CD4-positive, alpha-beta T cell treated with Interleukin-17A for 1 hour (primary cell): ENCODE data around the gene TMEM38B.
"Not testable (repeated sequence)": the region's sequence is repeated elsewhere in the genome, so short reads cannot be mapped to it uniquely, and the experiment has no call there.

Source experiments
- DNase-seq: peaks from one replicate; pipeline ENCODE4 v3.0.0-alpha.2; 2020

TMEM38B gene

DNA sequence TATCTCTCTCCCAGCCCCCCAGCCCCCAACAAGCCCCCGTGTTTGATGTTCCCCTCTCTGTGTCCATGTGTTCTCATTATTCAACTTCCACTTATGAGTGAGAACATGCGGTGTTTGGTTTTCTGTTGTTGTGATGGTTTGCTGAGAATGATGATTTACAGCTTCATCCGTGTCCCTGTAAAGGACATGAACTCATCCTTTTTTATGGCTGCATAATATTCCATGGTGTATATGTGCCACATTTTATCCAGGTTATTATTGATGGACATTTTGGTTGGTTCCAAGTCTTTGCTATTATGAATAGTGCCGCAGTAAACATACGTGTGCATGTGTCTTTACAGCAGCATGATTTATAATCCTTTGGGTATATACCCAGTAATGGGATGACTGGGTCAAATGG is 33.9 kb downstream of the TMEM38B start:
- not testable (repeated sequence) for DNase-seq

DNA sequence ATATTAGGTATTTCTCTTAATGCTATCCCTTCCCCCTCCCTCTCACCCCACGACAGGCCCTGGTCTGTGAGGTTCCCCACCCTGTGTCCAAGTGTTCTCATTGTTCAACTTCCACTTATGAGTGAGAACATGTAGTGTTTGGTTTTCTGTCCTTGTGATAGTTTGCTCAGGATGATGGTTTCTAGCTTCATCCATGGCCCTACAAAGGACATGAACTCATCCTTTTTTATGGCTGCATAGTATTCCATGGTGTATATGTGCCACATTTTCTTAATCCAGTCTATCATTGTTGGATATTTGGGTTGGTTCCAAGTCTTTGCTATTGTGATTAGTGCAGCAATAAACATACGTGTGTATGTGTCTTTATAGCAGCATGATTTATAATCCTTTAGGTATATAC is 37.1 kb downstream of the TMEM38B start:
- DNase-seq: not testable (repeated sequence)

DNA sequence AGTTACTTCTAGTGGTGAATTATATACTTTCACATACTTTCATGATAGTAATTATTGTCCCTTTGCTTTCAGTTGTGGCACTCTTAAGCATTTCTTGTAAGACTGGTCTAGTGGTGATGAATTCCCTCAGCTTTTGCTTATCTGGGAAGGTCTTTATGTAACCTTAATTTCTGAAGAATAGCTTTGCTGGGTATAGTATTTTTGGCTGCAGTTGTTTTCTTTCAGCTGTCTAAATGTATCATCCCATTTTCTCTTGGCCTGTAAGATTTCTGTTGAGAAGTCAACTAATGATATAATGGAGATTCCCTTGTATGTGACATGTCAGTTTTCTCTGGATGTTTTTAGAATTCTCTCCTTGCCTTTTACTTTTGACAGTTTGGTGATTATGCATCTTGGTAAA is 41.0 kb downstream of the TMEM38B start:
- DNase-seq: no peak

DNA sequence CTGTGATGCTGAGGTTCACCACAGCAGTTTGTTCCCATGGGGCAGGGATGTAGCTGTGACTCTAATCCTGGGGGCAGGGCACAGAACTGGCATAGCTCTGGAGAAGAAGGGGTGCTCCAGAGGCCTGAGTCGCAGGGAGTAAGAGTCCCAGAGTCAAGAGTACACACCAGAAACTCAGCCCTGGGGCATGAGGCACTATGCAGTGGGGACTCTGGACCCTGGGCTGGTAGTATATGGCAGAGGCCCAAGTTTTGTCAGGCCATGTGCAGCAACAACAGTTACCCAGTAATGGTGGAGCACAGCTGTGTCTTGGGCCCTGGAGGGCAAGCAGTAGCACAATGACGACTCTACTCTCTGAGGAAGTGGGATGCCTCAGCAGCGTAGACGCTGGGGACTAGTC is 42.9 kb downstream of the TMEM38B start:
- DNase-seq: no peak

DNA sequence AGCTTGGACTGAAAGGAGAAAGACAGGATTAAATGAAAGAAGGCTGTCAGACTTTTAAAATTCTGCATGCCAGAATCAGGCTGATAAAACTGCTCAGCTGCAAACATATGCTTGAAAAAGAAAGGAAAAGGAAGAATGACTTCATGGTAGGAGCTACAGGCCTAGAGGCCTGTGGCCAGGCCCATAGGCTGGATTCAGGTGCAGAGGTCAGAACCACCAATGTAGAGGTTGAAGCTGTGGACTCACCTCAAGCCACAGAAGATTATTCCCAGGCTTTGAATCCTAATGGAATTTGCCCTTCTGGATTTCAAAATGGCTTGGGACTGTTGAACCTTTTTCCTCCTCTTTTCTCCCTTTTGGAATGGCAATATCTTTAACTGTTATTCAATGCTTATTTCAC is 47.7 kb downstream of the TMEM38B start:
- no peak for DNase-seq

DNA sequence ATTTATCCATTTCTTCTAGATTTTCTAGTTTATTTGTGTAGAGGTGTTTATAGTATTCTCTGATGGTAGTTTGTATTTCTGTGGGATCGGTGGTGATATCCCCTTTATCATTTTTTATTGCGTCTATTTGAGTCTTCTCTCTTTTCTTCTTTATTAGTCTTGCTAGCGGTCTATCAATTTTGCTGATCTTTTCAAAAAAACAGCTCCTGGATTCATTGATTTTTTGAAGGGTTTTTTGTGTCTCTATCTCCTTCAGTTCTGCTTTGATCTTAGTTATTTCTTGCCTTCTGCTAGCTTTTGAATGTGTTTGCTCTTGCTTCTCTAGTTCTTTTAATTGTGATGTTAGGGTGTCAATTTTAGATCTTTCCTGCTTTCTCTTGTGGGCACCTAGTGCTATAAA is 53.0 kb downstream of the TMEM38B start:
- DNase-seq: not testable (repeated sequence)

DNA sequence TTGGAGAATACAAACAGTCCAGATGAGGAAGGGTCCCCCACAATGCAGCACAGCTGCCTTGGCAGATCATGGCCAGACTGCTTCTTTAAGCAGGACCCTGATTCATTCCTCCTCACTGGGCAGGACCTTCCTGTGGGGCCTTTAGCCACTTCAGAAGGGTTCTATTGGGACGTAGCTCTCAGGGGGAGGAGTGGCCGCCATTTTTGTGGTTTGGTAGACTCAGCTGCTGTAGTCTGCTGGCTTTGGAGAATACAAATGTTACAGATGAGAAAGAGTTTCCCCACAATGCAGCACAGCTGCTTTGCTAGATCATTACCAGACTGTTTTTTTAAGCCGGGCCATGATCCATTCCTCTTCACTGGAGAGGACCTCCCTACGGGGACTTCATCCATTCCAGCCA is 57.4 kb downstream of the TMEM38B start:
- no peak for DNase-seq

DNA sequence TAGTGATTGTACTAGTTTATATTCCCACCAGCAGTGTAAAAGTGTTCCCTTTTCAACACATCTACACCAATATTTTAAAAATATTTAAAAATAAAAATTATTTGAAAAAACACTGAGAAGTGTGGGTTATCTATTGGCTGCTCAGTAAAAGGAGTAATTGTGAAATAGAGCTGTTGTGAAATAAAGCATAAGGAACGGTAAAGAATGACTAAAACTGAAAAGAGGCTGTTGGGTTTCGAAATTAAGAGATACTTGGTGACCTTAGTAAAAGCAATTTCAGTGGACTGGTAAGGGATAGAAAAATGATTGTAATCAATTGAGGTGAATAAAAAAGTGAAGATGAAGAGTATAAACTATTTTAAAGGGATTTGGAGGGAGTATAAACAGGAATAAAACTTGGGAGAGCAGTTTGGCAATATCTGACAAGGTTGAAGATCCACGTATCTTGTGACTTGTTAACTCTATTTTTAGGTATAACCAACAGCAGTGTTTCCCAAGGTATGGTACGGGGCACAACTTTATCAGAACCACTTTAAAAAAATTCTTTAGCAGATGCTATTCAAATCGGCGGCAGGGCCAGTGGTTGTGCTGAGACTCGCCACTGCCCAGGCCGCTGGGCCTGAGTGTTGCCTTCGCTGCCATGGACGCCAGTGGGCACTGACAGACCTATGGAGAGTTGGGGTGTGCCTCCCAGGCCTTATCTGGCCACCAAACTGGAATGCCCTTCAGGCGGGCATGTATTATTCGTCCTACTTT is 63.3 kb downstream of the TMEM38B start:
- DNase-seq: no peak

DNA sequence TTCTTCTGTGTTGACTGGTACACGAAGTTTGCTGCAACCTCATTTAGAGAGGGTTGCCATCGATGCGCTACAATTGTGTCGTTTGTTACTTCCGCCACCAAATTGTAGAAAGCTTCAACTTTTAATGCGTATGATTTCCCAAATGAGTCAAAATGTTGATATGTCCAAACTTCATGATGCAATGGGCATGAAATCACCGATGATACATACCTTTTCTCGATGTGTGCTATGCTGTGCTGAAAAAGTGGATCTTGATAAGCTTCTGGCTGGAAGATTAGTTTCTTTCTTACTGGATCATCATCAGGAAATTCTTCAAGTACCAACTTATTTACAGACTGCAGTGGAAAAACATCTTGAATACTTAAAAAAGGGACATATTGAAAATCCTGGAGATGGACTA is 65.7 kb downstream of the TMEM38B start:
- no peak for DNase-seq

DNA sequence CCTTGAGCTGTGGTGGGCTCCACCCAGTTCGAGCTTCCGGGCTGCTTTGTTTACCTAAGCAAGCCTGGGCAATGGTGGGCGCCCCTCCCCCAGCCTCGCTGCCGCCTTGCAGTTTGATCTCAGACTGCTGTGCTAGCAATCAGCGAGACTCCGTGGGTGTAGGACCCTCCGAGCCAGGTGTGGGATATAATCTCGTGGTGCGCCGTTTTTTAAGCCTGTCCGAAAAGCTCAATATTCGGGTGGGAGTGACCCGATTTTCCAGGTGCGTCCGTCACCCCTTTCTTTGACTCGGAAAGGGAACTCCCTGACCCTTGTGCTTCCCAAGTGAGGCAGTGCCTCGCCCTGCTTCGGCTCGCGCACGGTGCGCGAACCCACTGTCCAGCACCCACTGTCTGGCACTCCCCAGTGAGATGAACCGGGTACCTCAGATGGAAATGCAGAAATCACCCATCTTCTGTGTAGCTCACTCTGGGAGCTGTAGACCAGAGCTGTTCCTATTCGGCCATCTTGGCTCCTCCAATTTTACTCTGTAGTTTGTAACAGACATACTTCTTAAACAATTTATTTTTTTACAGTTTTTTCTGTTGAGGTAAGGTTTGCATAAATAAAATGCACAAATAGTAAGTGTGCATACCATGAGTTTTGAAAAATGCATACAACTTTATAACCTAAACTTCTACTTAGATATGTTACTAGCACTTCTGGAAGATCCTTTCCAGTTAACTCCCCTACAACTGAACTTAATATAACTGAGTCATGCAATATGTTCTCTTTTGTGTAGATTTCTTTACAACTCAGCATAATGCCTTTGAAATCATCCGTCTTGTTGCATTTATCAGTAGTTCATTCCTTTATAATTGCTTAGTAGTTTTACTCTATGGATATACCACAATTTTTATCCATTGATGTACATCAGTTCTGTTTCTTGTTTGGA is 88.5 kb downstream of the TMEM38B start:
- not testable (repeated sequence) for DNase-seq

DNA sequence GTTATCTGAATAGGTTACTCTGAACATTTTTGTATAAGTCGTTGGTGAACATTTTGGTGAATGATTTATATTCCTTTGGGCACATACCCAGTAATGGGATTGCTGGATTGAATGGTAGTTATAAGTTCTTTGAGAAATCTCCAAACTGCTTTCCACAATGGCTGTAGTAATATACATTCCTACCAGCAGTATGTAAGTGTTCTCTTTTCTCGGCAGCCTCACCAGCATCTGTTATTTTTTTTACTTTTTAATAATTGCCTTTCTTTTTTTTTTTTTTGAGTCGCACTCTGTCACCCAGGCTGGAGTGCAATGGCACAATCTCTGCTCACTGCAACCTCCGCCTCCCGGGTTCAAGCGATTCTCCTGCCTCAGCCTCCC is 89.1 kb downstream of the TMEM38B start:
- not testable (repeated sequence) for DNase-seq

DNA sequence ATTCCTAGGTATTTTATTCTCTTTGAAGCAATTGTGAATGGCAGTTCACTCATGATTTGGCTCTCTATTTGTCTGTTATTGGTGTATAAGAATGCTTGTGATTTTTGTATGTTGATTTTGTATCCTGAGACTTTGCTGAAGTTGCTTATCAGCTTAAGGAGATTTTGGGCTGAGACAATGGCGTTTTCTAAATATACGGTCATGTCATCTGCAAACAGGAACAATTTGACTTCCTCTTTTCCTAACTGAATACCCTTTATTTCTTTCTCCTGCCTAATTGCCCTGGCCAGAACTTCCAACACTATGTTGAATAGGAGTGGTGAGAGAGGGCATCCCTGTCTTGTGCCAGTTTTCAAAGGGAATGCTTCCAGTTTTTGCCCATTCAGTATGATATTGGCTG is 92.5 kb downstream of the TMEM38B start:
- DNase-seq: not testable (repeated sequence)

DNA sequence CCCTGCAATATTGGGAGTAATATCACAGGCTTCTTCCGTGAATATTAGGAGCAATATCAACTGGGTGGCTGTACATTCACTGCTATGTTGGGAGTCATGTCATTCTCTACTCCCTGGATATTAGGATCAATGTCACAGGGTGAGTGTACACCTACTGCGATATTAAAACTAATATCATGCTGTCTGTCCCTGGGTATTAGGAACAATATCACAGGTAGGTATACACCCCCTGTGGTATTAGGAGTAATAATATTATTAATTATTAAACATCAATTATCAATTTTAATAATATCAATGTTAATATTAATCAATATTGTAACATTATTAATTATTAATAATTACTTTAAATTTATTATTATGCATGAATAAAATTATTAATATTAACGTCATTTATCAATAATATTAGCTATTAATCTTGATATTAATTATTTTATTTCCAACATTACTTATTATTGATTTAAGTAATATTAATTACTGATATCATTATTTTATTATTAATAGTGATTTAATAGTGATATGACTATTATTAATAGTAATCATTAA is 121.9 kb downstream of the TMEM38B start:
- DNase-seq: no peak

DNA sequence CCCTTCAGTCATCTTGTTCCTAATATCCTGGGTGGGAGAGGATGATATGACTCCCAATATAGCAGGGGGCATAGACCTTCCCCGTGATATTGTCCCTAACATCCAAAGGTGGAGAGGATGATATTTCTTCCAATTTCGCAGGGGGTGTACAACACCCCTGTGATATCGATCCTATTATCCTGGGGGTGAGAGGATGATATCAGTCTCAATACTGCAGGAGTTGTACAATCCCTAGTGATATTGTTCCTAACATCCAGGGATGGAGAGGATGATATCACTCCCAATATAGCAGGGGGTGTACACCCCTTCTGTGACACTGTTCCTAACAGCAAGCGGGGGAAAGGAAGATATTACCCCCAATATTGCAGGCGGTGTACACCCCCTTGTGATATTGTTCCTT is 122.6 kb downstream of the TMEM38B start:
- no peak for DNase-seq

DNA sequence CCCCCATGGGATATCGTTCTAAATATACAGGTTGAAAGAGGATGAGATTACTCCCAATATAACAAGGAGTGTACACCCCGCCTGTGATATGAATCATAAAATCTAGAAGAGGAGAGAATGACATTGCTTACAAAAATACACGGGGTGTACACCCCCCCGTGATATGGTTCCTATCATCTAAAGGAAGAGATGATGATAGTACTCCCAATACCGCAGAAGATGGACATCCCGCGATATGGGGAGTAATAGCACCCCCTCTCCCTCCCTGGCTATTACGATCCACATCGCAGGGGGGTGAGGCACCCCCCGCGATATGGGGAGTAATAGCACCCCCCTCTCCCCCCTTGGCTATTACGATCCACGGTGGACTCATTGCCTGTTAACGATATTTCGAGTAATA is 124.6 kb downstream of the TMEM38B start:
- DNase-seq: no peak

DNA sequence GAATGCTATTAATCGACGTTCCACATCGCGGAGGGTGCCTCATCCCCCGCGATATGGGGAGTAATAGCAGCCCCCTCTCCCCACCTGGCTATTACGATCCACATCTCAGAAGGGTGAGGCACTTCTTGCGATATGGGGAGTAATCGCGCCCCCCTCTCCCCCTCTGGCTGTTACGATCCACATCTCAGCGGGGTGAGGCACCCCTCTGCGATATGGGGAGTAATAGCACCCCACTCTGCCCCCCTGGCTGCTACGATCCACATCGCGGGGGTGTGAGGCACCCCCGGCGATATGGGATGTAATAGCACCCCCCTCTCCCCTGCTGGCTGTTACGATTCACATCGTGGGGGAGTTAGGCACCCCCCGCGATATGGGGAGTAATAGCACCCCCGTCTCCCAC is 128.5 kb downstream of the TMEM38B start:
- DNase-seq: no peak
